Right hindlimb (tissue), 1 donor: ENCODE results near the gene ACACA.
"Not testable (repeated sequence)": the region's sequence is repeated elsewhere in the genome, so short reads cannot be mapped to it uniquely, and the experiment has no call there.

ENCODE experiments used
- DNase-seq: peaks from one replicate; pipeline ENCODE4 v3.0.0-alpha.2; 2018

The ACACA gene

DNA sequence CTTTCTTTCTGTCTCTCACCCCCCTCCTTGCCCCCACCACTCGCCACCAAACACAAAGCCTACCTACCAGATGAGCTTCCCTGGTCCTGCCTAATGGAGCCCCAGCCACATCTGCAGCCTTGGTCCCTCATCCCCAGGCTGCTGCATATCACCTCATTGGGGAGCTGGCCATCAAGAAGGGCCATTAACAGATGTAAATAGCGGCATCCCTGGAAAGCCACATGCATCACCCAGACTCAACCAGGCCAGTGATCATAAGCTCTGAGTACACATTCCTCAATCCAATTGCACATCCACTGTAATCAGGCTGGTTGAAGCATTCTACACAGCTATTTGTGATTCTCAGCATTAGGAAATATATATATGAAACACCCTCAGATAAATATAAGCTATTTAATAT is 242.6 kb downstream of the ACACA start:
- no peak for DNase-seq

DNA sequence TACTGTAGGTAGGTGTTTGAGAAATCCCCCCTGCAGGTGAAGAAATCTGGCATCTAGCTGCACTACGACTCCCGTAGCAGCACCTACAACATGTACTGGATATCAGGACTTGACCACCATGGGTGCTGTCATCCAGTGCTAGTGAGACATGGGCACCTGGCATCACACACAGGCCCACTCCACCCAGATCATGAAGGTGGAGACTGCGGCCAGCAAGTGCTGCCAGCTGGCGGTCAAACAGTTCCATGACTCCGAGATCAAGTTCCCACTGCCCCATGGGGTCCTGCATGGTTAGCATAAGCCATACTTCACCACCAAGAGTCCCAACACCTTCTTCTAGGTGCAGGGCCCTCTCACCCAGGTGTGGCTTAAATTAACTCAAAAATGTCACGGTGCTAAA is 243.8 kb downstream of the ACACA start:
- no peak for DNase-seq

DNA sequence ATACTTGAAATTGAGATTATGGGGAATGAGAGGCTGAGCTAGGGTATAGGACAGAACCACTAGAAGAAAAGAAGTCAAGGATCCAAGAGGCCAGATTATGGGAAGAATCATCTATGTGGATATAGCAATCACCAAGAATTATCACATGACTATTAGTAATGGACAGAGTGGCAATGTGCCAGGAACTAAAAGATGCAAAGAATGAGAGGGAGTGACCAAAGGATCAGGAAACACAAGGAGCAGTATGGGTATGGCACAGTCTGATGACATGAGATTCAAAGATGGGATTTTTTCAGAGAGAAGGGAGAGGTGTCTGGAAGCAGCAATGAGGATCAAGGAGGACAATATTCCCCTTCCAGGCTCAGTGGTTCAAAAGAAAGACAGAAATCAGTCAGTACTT is 245.7 kb downstream of the ACACA start:
- DNase-seq = no peak

DNA sequence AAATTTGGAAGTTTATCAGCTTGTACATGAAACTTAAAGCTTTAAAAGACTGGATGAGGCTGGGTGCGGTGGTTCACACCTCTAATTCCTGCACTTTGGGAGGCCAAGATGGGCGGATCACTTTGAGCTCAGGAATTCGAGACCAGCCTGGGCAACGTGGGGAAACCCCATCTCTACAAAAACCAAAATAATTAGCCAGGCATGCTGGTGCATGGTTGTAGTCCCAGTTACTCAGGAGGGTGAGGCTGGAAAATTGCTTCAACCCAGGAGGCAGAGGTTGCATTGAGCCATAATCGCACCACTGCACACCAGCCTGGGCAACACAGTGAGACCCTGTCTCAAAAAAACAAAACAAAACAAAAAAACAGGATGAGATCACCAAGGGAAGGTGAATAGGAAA is 248.3 kb downstream of the ACACA start:
- DNase-seq = no peak

DNA sequence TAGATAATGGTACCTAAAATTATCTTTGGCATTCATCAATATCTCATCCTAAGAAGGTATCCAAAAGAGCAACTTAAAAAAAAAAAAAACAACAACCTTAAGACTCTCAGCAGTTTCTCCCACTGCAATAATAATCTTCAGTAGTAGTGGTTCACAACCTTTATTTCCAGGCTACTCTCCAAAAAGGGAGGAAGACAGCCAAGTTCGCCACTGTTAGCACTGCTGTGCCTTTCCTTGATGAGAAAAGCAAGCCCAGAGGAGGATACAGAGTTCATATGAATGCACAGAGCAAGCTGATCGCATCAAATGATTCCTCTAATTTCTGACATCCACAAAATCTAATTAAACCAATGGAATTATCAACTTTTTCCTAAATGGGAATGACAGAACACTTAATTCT is 258.5 kb downstream of the ACACA start:
- DNase-seq = peak; percentile 55

DNA sequence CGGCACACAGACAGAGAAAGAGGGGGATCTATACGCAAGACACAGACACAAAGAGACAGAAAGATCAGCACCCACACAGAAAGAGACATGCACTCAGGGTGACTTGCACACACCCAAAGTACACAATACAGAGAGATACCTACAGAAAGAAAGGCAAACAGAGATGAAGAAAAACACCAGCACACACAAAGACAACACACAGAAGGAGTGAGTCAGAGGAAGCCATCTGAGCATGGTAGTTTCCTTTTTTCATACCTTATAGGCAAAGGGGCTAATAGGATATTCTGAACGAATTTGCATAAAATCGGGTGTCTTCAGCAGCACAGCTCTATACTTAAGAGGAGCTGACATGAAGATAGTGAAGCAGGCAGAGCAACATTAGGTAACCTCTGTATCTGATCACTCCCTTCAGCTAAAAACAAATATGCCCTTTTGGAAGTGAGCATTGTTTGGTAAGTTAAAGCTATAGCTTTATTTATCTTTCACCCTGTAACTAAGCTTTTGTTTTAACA is 259.3 kb downstream of the ACACA start:
- no peak for DNase-seq

DNA sequence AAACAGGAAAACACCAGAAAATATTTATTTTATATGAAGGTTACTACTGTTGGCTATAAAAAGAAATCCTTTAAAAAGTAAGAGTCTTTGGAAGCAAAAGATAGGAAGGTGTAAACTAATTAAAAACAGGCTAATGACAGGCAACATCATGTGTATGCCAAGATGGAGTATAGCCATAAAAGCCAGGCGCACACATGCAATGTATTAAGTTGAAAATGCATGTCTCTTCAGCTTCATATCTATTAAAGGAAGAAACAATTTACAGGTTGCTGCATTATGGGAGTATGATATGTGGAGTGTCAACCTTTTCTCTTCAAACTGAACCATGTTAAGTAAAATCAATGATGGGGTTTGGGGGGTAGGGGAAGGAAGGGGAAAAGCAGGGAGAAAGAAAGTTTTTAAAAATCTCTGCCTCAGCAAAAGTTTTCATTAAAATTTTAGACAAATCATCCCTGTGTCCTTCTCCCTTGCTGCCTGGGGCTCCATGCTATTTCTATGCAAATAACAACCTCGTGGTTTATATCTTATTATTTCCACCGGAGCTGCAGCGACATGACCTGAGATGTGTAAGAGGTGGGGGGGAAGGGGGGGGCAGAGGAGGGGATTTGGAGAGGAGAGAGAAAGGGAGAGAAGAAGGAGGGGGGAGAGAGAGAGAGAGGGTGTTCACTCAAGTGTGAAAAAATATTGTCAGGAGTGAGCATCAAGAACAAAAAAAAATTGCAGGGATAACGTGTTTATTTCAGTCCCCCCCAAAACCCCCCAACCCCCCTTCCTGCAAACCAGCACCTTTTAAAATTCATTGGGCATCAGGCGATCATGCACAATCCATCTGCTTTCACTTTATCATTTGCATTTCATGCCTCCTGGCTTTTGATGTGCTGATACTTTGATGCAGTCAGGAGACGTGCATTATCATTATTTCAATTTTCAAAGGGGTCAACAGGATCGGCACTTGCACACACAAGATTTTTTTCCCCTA is 260.3 kb downstream of the ACACA start:
- DNase-seq = no peak

DNA sequence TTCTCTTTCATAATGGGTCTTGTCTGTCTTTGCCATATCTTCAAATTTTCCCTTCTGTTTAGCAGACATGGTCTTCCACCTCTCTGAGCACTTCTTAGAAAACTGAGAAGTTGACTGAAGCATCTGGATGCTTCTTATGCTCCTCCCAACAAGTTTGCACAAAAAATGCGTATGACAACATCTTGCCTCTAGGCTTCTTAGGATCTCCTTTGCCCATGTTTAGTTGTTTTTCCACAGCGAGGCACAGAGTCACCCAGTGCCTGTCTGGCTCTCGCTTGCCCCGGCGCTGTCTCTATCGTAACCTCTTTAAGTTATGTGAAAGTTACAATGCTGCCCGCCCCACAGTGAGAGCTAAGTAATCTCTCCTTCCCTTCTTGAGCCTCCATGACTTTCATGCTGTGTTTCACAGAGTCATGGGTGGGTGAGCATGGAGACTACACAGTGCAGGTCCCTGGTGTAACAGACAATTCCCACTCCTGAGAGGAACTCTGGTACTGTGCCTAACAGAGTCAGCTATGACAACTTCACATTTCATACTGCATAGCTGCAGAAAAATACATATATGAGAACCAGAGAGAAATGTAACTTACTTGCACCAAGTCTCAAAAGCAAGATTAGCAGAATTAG is 262.4 kb downstream of the ACACA start:
- no peak for DNase-seq

DNA sequence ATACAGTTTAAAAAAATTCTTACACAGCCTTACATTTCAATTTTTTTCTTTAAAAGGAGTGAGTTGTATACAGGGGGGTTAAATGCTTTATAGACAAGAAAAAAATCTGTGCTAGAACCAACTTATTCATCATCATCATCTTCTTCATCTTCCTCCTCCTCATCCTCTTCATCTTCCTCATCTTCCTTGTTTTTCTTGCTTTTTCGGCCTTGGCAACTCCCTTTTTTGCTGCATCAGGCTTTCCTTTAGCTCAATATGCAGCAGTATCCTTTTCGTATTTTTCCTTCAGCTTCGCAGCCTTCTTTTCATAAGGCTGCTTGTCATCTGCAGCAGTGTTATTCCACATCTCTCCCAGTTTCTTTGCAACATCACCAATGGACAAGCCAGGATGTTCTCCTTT is 263.1 kb downstream of the ACACA start:
- DNase-seq = not testable (repeated sequence)

DNA sequence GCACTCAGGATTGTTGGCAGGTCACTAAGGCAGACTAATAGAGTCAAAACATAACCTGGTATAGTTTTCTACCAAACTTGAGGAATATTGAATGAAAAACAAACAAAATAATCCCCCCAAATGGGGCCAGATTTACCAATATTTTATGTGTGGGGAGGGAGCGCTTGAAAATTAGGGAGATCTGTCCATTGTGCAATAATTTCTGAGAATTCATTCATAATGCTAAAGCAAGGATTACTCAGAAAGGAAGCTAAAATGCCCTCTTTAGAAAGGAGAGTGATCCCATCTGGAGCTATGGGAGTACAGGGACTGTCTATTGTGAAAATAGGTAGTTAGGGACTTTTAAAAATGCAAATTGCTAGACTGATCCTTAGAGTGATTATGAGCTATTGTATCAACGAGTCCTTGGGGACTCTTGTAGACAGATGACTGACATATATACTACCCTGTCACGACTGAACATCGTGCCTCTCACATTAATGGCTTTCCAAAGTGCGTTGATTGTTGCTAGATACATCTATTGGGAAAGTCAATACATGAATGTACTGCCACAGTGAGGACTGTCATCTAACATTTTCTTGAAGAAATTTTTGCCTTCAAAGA is 264.2 kb downstream of the ACACA start:
- no peak for DNase-seq

DNA sequence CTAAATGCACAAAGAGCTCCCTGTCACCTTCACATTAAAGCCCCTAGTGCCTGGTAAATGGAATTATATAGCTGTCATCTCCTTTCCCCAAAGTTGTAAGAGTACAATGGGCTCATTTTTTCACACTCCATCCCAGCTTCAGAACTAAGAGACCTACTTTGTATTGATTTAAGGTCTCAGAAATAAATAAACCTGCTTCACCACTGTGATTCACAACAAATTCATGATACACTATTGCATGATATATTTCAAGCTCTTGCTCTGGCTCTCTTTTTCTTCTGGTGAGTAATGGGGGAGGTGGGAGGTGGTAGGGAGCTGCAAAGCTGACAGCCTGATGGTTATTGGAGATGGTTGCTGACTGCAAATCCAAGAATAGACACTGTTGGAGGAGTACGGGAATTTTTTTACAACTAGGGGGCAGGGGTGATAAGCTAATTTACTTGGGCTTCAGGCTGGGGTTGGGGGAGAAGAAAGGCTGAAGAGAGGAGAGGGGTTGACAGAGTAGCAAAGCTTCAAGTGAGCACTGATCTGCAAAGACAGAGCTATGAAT is 268.0 kb downstream of the ACACA start:
- DNase-seq = no peak

DNA sequence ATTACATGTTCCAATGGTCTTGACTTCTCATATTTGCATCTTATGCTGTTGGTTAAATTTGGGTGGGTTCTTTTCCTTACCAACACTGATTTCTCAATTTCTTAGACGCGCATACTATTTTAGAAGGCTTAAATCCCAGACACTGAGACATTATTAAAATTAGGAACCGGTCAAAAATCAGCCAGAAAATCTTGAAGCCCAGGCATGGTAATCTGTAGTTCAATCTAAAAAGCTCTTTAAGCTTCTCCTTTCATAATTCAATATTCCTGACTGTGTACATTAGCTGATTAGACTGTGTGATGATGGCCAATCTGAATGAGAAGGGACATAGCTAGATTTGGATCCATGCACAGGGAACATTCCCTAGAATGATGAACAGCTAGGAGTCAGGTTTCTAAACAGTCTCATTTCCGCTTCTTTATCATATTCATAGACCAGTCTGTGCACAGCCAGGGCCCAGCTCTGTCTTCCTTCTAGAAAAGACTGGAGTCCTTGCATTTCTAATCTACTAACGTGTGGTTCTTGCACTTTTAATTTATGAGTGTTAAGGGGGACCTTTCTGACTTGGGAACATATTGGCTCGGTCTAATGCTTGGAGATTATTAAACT is 268.6 kb downstream of the ACACA start:
- DNase-seq = no peak

DNA sequence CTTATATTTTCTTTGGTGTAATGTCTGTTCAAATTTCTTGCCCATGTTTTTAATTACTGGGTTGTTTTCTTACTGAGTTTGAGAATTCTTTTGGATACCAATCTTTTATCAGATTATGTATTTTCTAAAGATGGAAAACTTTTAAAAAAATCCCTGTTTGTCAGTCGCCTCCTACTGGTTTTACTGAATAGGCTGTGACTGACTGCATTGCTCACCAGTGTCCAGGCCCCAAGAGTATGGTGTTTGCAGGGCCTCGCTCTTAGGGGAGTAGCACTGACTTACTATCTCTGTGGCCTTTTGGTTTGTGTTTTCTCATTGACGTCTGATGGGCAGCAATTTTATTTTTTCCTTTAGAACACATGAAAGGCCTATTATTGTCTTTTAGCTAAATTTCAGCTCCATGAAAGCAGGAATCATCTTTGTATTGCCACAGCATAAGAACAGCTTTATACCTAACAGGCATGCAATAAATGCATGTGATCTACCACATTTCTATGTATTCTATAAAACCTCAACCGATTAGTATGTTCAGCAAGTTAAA is 269.5 kb downstream of the ACACA start:
- DNase-seq = no peak

DNA sequence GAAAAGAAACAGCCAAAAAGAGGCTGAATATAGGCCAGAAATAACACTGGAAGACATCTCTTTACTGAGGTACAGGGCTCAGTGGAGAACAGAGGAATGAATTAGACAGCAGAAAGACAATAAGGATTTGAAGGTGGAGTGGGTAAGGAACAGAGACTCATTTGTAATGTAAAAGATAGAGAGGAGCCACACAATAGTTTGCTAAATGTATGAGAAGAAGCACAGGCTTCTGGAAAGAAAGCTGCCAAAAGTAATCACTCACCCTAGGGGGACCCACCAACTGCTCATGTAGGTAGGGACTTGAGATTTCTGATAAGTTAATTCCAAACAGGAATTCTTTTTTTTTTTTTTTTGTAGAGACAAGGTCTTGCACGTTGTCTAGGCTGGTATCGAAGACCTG is 271.1 kb downstream of the ACACA start:
- no peak for DNase-seq

DNA sequence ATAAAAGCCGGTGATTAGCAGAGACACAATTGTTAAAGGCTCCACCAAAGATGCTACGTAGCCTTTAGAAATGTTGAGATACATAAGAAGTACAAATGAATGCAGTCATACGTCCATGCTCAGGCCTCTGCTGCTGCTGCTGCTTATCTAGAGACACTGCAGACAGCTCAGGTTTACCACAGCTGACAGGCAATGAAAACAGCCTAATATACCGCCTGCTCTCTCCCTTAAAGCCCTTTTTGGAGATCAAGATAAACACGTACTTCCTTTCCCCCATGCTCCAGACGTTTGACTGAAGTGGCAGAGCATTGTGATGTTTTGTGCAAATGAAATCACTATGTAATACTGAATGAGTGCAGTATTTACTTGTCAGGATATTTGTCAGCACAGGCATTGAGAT is 272.6 kb downstream of the ACACA start:
- no peak for DNase-seq

DNA sequence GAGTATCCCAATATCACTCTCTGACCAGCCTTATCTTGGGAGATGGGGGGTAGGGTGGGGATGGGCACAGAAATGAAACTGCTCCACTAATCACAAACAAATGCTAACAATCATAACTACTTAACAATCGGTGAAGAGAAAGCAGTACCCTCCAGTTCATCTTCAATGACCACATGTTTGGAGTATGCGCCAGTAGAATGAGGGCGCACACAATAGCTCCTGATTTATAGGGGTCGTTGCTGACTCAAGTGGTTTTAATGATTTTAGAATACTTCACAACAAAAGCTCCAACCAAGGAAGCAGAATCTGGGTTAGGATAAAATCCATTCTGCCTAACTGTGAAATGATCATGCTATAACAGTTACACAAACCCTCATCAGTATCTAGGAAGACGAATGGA is 273.5 kb downstream of the ACACA start:
- DNase-seq = no peak

DNA sequence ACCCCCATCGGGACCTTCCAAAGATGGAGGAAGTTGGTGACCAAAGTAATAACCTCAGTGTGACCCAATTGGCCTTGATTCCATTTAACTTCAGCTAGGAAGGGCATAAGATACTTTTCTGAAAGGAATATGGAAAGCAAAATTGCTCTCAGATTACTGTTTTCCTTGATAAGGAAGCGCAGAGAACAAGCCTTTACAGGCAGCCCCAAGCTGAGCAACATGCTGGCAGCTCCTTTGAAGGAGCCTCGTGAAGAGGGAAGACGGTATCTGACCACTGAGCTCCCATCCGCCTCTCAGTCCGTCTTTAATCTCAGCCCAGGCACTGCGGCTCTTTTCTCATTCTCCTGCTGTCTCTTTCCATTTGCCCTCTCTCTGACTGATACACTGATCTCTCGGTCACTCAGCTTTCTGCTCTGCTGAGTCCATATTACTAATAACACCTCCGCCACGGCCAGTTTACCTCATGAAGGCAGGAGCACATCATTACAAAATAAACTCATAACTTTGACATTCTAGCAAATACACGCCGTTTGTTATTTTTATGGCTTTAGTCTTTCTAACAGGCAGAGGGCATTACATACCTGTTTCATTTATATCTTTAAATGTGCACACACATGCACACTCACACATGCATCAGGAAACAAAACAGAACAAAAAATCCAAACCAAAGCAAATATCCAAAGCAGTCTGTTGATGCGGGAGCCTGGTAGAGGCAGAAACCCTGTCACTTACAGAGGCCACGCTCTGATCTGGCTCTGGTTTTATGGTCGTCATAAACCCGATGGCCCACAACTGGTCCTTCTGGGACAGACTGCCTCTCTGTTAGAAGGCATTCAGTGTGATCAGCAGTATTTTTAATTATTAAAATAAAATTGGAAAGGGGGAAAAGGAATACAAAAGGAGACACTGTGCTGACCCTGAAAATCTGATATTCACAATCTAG is 274.7 kb downstream of the ACACA start:
- no peak for DNase-seq

DNA sequence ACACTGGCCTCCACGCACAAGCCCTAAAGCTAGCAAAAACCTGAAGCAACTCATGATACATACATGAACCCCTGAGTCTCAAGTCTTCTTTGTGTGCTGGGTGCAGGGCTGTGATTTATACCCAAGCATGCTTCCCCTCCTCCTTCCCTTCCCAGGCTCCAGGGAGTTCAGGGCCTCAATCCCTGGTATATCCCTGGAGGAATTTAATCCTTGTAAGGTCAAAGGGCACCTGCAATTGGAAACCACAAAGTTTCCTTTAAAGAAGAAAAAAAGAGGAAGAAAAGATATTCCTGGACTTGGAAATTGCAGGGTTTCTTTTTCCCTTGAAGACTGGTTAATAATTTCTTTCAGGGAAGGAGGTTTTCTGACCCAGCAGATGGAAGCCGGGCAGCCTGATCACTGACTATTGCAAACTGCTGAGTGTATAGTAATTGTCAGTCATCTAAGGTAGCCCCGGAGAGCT is 275.6 kb downstream of the ACACA start:
- no peak for DNase-seq

DNA sequence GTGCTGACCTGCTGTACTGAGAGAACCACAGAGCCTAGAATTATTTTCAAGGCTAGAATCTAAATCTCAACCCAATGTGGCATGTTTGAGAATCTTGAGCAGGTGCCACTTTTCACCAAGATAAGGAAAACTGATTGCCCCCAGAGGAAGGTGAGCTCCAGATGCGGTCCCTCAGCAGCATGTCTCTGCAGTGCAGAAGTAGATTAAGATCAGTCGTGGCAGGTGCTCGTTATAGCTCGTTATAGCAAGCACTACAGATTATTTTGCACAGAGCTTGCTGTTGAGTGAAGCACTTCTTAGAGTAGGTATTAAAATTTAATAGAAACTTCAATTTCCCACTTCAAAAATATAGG is 281.8 kb downstream of the ACACA start:
- no peak for DNase-seq

DNA sequence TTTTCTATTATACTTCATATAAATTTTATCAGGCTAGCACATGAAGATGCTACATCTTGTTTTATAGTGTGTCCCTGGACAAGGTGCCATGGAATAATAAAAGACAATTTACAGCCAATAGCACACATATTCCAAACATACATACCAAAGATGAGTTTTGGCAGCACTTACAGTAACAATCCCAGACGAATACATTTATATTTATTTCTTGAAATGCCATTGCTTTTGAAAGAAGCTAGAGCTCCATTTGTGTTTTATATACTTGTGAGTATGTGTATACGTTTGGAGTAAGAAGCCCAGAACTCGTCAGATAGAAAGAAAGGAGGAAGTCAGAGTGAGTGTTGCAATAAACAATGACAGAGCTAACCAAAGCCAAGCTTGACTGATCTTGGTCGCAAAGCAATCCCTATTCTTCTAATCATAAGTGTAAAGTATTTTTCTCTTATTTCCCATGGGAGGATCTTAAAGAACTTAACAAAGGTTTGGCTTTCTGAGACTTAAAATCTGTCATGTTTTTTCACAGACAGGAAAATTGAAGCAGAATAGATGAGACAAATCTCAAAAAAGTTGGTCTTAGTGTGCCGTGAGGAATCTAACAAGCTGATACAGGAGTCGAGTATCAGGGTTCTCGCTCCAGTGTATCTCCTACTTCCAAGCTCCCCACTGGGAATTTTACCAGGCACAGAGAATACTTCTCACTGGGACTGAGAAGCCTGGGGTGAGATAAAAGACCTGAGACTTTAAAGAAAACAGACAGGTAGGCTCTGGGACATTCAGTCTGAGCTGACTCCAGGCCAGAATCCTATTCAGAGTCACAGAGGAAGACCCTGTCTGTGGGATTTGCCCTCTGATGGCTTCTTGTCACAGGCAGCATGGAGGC is 282.5 kb downstream of the ACACA start:
- no peak for DNase-seq
